ENCODE data around the gene ZNF32. TPM values are rescaled to one million over a fixed set of nuclear protein-coding genes. Genes with fewer than 3 reads are reported as not detected.

The ZNF32 gene
- total RNA-seq, 3 donors from 2014 or later: 10.6 to 46.5 (median 14.8) TPM

- TF ChIP-seq CTCF (IDR thresholded peaks at IDR 0.05): no peak
- no peaks in the 10 kb centered on the region for H3K36me3 ChIP-seq (ENCODE audit: low read depth)
- intact Hi-C loops (cut with DNase I, micrococcal nuclease): loop anchor here in 1 of 2 donors (5.0 to 10.0 kb wide), 2 partner anchors 620 to 693 kb away; partner anchors contain the start of gene CXCL12
- peaks cover 3% of the 10 kb centered on the region for H3K4me1 ChIP-seq (ENCODE audit: low read depth)
- H3K9me3 ChIP-seq: no peaks in the 10 kb centered on the region
- DNase-seq (no peak), ATAC-seq (no peak)
- no peak overlapping the region for H3K4me3 ChIP-seq
Observed at GRCh38 chr10:43694526-43694925, 45.8 kb upstream of the ZNF32 start.

- Histone ChIP-seq H3K9me3 (no peaks in the 10 kb centered on the region), H3K36me3 (ENCODE audit: low read depth) (no peaks in the 10 kb centered on the region), H3K4me1 (ENCODE audit: low read depth) (peaks cover 3% of the 10 kb centered on the region), H3K4me3 (no peak overlapping the region)
- intact Hi-C loops (cut with DNase I, micrococcal nuclease): loop anchor here in 1 of 2 donors (5.0 to 10.0 kb wide), 2 partner anchors 621 to 694 kb away; partner anchors contain the start of gene CXCL12
- ATAC-seq (no peak), DNase-seq (no peak)
- no peak for TF ChIP-seq CTCF (IDR thresholded peaks at IDR 0.05)
Observed at GRCh38 chr10:43693602-43694001, 44.9 kb upstream of the ZNF32 start.

GRCh38 chr10:43692051-43692825 lies 43.6 kb upstream of the ZNF32 start:
- ATAC-seq: no peak
- H3K9me3 ChIP-seq: no peaks in the 10 kb centered on the region
- intact Hi-C loops (cut with DNase I, micrococcal nuclease): loop anchor here in 1 of 2 donors (5.0 to 10.0 kb wide), 2 partner anchors 623 to 695 kb away; partner anchors contain the start of gene CXCL12
- DNase-seq: no peak
- H3K36me3 ChIP-seq (ENCODE audit: low read depth): no peaks in the 10 kb centered on the region
- no peak for TF ChIP-seq CTCF (IDR thresholded peaks at IDR 0.05)
- H3K4me3 ChIP-seq: no peak overlapping the region
- H3K4me1 ChIP-seq (ENCODE audit: low read depth): peaks cover 3% of the 10 kb centered on the region

GRCh38 chr10:43691485-43691884 lies 42.8 kb upstream of the ZNF32 start:
- ATAC-seq: no peak
- Histone ChIP-seq H3K4me3 (no peak overlapping the region), H3K9me3 (no peaks in the 10 kb centered on the region), H3K36me3 (ENCODE audit: low read depth) (no peaks in the 10 kb centered on the region), H3K4me1 (ENCODE audit: low read depth) (peaks cover 3% of the 10 kb centered on the region)
- DNase-seq: no peak
- intact Hi-C loops (cut with DNase I, micrococcal nuclease): loop anchor here in 1 of 2 donors (5.0 to 10.0 kb wide), 2 partner anchors 623 to 696 kb away; partner anchors contain the start of gene CXCL12
- TF ChIP-seq CTCF (IDR thresholded peaks at IDR 0.05): no peak

- DNase-seq: peak; percentile 84 to 93 (median 90)
- Histone ChIP-seq H3K9me3 (no peaks in the 10 kb centered on the region), H3K4me1 (ENCODE audit: low read depth) (peaks cover 3% of the 10 kb centered on the region), H3K4me3 (peak overlapping the region; percentile 14), H3K36me3 (ENCODE audit: low read depth) (no peaks in the 10 kb centered on the region)
- intact Hi-C loops (cut with DNase I, micrococcal nuclease): loop anchor here (5.0 to 10.0 kb wide), 2 partner anchors 625 to 697 kb away; partner anchors contain the start of gene CXCL12 (in 1 of the 2)
- ATAC-seq: peak; percentile 98
- peak; percentile 94 for TF ChIP-seq CTCF (IDR thresholded peaks at IDR 0.05)
Observed at GRCh38 chr10:43689955-43690771, 41.5 kb upstream of the ZNF32 start.
